Heart left ventricle (tissue), 16 donors: Measurements from ENCODE around the gene PTTG1IP2. TPM values are rescaled to one million over a fixed set of nuclear protein-coding genes. Genes with fewer than 3 reads are reported as not detected.

Experiments
- ATAC-seq, 4 donors: fragments of 200-7000 bp; cut with Tn5 transposase; one replicate each; pipeline ENCODE4 v1.9.1; 2020 to 2022; ENCODE audit warnings: moderate library complexity in 4 of 4, mild to moderate bottlenecking in 3 of 4, moderate number of reproducible peaks in 1 of 4
- DNase-seq, 5 donors: peaks; one replicate each; pipeline ENCODE4 v3.0.0-alpha.2; 2020
- H3K27ac ChIP-seq, 12 donors: fragments of 200-600 bp; sonication (generic) in 4 of 12; one replicate each; pipeline versions ENCODE4 v1.5.0 to v1.8.0; 2016 to 2022; ENCODE audit warnings: mild to moderate bottlenecking in 2 of 12
- H3K27me3 ChIP-seq, 9 donors: fragments of 200-600 bp; sonication (generic) in 2 of 9; one replicate each; pipeline versions ENCODE4 v1.5.1 to v1.8.0; 2016 to 2022; ENCODE audit warnings: mild to moderate bottlenecking in 3 of 9
- H3K36me3 ChIP-seq, 9 donors: fragments of 200-600 bp; sonication (generic) in 2 of 9; one replicate each; pipeline versions ENCODE4 v1.5.0 to v1.8.0; 2018 to 2022; ENCODE audit warnings: mild to moderate bottlenecking in 2 of 9
- H3K4me1 ChIP-seq, 12 donors: fragments of 200-600 bp; sonication (generic) in 4 of 12; one replicate each; pipeline versions ENCODE4 v1.5.0 to v1.8.0; 2016 to 2022; ENCODE audit warnings: mild to moderate bottlenecking in 3 of 12
- H3K4me3 ChIP-seq, 12 donors: fragments of 200-600 bp; sonication (generic) in 4 of 12; one replicate each; pipeline versions ENCODE4 v1.5.0 to v1.8.0; 2017 to 2022; ENCODE audit warnings: mild to moderate bottlenecking in 9 of 12, moderate library complexity in 4 of 12
- H3K9me3 ChIP-seq, 12 donors: fragments of 200-600 bp; sonication (generic) in 4 of 12; one replicate each; pipeline versions ENCODE4 v1.5.0 to v1.8.0; 2016 to 2022; ENCODE audit warnings: mild to moderate bottlenecking in 1 of 12
- POLR2A ChIP-seq, 2 donors: fragments of 450-650 bp; IDR thresholded peaks; one replicate each; pipeline ENCODE4 v1.6.1; 2017; ENCODE audit warnings: antibody characterized with exemption in 2 of 2, mild to moderate bottlenecking in 2 of 2, moderate library complexity in 2 of 2
- WGBS, 4 donors: extraction: QIAGEN DNeasy Blood & Tissue Kit in 2 of 4; methylation state at CpG; one replicate each; pipeline versions ENCODE4 v1.1.5 to v1.1.7; 2013 to 2018; 5-methylcytosine and 5-hydroxymethylcytosine counted together
- intact Hi-C, 10 donors: fragments of 100-400 bp; cut with DNase I; formaldehyde crosslinking; loops; one replicate each; pipeline versions ENCODE4 v1.11.1 to v1.14.2; 2022
- polyA plus RNA-seq, 2 donors: library from polyadenylated mRNA; stranded (reverse); fragments of 200-250 nt; gene quantifications; one replicate each; pipeline ENCODE4 v1.2.3, GENCODE V29; 2013
- total RNA-seq, 9 donors: library from RNA; depleted of rRNA in 2 of 9; stranded (reverse); fragments of >200 nt in 2 of 9; fragmentation: NEBNext Ultra II Directional in 3 of 9; extraction: Animal tissue kit (Norgen Biotek cat#: 25700) in 3 of 9; gene quantifications; one replicate each; pipeline versions ENCODE4 v1.1.0 to v1.2.4, GENCODE V29; 2016 to 2023
- TF ChIP-seq, protein P1 (sequence below), 12 donors: fragments of 200-600 bp; sonication (generic) in 4 of 12; IDR thresholded peaks; one replicate each; pipeline versions ENCODE4 v1.5.0 to v1.8.0; 2018 to 2022; ENCODE audit warnings: antibody characterized with exemption in 12 of 12, mild to moderate bottlenecking in 5 of 12
- donor health status: ischemic (EF 13 %, LVEDD 7.1; RV severe dilation, severe dysfunction).
- donor health status: healthy with polysubstance abuse.
- donor health status: DM: no; HTN: yes; CAD: no.
- donor health status: DM: no; HTN: no; CAD: no.
- donor health status: ischemic (EF 25% LVEDD 6.9; RV normal size, moderate dysfunction).
- donor health status: ischemic (EF 25% LVEDD 5.7; RV mildly dilated, moderate dysfunction).
- donor health status: healthy.
- donor health status: DM: yes; HTN: yes; CAD: no.
- donor health status: ischemic (EF 35%, LVEDD 5.7; RV mildly dilated, moderate dysfunction).
- donor health status: nonischemic (EF 11% LVEDD 7.7; RV severe dilation, severe dysfunction).
- donor health status: DM: yes; HTN: yes; CAD: no.
- donor health status: PGD.
- donor health status: ischemic (EF 29% LVEDD 5.4; RV normal size, mild dysfunction).
- donor health status: nonischemic (EF 23%, LVEDD 6.1; RV moderate dilation, normal function).

Gene PTTG1IP2
- total and polyA plus RNA-seq, 11 donors: not detected

DNA sequence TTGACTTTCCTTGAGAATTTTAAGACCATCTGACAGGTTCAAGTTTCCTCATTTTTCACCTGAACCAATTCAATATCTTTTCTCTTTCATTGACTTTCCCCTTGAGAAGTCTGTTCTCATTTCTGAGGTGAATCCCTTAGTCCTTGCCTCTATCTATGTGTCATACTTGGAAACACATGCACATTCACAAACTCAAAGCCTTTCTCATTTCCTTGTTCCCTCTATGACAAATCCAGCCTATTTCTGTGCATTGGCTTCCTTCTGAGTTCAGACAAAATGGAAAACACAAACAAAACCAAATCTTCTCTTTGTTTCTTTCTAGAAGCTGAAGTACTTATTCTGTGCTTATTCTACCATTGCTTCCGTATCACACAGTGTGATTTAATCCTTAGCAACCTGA is 13.8 kb downstream of the PTTG1IP2 start:
- no peaks in the 10 kb centered on the region for H3K27me3 ChIP-seq
- no peak for ATAC-seq
- no peak for DNase-seq
- no peak overlapping the region for H3K27ac ChIP-seq
- TF ChIP-seq POLR2A (IDR thresholded peaks at IDR 0.05): no peak
- TF ChIP-seq, protein P1, sequence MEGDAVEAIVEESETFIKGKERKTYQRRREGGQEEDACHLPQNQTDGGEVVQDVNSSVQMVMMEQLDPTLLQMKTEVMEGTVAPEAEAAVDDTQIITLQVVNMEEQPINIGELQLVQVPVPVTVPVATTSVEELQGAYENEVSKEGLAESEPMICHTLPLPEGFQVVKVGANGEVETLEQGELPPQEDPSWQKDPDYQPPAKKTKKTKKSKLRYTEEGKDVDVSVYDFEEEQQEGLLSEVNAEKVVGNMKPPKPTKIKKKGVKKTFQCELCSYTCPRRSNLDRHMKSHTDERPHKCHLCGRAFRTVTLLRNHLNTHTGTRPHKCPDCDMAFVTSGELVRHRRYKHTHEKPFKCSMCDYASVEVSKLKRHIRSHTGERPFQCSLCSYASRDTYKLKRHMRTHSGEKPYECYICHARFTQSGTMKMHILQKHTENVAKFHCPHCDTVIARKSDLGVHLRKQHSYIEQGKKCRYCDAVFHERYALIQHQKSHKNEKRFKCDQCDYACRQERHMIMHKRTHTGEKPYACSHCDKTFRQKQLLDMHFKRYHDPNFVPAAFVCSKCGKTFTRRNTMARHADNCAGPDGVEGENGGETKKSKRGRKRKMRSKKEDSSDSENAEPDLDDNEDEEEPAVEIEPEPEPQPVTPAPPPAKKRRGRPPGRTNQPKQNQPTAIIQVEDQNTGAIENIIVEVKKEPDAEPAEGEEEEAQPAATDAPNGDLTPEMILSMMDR (IDR thresholded peaks at IDR 0.05): no peak
- WGBS, 4 donors: 91 to 95% (median 93%) methylated on average over 1 of the region's 1 CpG
- intact Hi-C loops: no loop called here
- no peaks in the 10 kb centered on the region for H3K9me3 ChIP-seq
- H3K4me1 ChIP-seq: no peaks in the 10 kb centered on the region
- no peaks in the 10 kb centered on the region for H3K36me3 ChIP-seq
- no peak overlapping the region for H3K4me3 ChIP-seq

DNA sequence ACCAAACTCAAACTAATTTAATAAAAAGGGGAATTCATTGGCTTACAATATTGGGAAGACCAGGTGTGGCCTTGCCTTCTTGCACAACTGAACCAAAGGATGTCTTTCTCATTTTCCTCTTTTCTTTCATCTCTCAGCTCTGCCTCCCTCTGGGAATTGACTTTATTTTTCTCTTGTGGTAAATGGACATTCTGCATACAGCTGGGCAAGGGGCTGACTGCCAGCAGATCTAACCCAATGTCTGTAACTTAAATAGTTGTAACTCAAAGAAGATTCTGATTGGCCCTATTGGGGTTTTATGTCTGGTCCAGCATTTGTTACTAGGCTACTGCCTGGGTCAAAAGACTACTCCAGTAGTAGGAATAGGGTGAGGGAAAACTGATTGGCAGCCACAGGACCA is 15.3 kb downstream of the PTTG1IP2 start:
- Histone ChIP-seq H3K4me1 (no peaks in the 10 kb centered on the region), H3K27ac (no peak overlapping the region), H3K4me3 (no peak overlapping the region), H3K9me3 (no peaks in the 10 kb centered on the region), H3K36me3 (no peaks in the 10 kb centered on the region), H3K27me3 (no peaks in the 10 kb centered on the region)
- intact Hi-C loops: no loop called here
- no peak for TF ChIP-seq POLR2A (IDR thresholded peaks at IDR 0.05)
- TF ChIP-seq, protein P1 (IDR thresholded peaks at IDR 0.05): no peak
- DNase-seq (no peak), ATAC-seq (no peak)

DNA sequence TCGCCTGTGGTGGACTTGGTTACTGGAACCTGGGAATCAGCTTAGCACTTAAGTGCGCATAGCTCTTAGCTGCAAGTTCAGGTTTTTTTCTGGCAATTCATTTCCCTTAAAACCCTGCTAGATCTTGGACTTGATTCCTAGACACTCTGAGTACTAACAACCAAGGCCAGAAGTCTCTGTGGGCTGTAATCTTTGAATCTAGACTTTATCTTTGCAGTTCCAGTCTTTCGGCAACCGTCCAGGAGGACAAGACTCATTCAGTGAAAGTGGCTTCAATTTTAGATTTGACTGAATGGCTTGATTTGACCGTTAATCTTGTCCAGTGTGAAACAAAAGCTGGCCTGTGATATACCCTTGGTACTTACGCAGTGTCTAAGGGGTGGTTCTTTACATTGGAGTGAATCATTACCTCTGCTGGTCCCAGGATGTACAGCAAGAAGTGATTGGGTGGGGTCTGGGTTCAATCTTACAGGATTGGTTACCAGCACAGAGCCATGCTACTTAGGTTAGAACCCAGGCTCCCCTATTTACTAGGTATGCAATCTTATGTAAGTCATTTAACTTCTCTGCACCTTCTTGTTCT is 16.4 kb downstream of the PTTG1IP2 start:
- ATAC-seq (no peak), DNase-seq (no peak)
- no peak overlapping the region for H3K27ac ChIP-seq
- H3K36me3 ChIP-seq: no peaks in the 10 kb centered on the region
- H3K9me3 ChIP-seq: no peaks in the 10 kb centered on the region
- no peaks in the 10 kb centered on the region for H3K27me3 ChIP-seq
- intact Hi-C loops: no loop called here
- no peak overlapping the region for H3K4me3 ChIP-seq
- no peak for TF ChIP-seq POLR2A (IDR thresholded peaks at IDR 0.05)
- TF ChIP-seq, protein P1 (IDR thresholded peaks at IDR 0.05): no peak
- H3K4me1 ChIP-seq: no peaks in the 10 kb centered on the region
- WGBS, 4 donors: 83 to 94% (median 88%) methylated on average over 6 of the region's 6 CpGs

DNA sequence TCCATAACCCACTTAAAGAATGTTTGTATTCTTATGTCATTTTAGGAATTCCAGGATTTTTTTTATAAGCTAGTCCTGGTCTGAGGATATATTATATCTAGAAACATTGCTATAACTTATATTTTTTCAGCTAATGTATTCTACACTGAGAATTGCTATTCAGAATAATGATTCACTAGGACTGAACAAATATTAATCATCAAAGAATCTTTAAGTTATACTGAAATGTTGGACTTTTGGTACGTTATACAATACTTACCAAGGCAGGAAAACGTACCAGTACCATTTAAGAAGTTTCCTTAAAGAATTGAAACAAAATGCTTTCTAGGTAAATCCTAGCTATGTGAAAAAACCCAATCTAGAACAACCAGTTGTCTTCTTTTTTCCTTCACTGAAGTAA is 18.4 kb downstream of the PTTG1IP2 start:
- no peak for DNase-seq
- WGBS, 4 donors: 57 to 89% (median 85%) methylated on average over 2 of the region's 2 CpGs
- intact Hi-C loops: no loop called here
- TF ChIP-seq, protein P1 (IDR thresholded peaks at IDR 0.05): no peak
- TF ChIP-seq POLR2A (IDR thresholded peaks at IDR 0.05): no peak
- no peaks in the 10 kb centered on the region for H3K4me1 ChIP-seq
- no peaks in the 10 kb centered on the region for H3K36me3 ChIP-seq
- no peak overlapping the region for H3K4me3 ChIP-seq
- no peak for ATAC-seq
- no peaks in the 10 kb centered on the region for H3K9me3 ChIP-seq
- H3K27me3 ChIP-seq: no peaks in the 10 kb centered on the region
- H3K27ac ChIP-seq: no peak overlapping the region
